Measurements from ENCODE around the gene HOXC6.

HOXC6 gene

DNA sequence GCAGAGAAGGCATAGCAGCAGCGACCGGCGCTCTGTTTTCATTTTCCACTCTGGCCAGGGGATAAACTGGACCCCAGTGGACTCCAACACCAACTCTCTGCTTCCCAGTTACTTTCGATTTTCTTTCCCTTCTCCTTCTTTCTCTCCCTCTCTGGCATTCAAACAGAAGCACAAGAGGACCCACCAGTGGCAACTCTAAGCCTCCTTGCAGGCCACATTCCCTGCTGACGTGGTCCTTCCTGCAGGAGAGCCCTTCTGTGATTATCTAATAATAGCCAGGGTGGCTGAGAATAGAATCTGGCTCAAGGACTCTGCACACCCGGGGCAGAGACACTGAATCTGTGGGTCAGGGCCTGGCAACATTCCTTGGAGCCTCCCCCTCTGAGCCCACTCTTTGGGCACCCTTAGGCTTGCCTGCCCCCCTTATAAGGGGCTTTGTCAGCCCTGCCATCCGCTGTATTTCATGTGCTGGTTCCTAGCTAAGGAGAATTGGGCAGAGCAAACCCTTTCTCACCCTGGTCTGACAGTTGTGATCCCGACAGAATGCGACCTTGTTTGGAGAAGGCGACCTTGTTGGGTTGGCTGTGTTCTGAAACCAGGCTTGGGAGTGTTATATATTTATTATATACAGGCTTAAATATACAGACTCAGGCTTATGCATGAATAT, 8.2 kb upstream of the HOXC6 start (continued):
- TF ChIP-seq ZNF837 (tag by site-specific recombination; IDR thresholded peaks at IDR 0.05) = no peak
- TF ChIP-seq, protein P1, sequence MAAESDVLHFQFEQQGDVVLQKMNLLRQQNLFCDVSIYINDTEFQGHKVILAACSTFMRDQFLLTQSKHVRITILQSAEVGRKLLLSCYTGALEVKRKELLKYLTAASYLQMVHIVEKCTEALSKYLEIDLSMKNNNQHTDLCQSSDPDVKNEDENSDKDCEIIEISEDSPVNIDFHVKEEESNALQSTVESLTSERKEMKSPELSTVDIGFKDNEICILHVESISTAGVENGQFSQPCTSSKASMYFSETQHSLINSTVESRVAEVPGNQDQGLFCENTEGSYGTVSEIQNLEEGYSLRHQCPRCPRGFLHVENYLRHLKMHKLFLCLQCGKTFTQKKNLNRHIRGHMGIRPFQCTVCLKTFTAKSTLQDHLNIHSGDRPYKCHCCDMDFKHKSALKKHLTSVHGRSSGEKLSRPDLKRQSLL (tag by site-specific recombination; IDR thresholded peaks at IDR 0.05) = 0 out of 2 replicates have a peak, but pooled peaks have one; percentile 13
- TF ChIP-seq ZNF600 (tag by site-specific recombination; IDR thresholded peaks at IDR 0.05) = peak; percentile 68
- no peak for TF ChIP-seq ZNF221 (tag by site-specific recombination; IDR thresholded peaks at IDR 0.05; ENCODE audit: borderline replicate concordance)
- TF ChIP-seq ZNF112 (tag by site-specific recombination; IDR thresholded peaks at IDR 0.05) = no peak
- no peak for TF ChIP-seq ZNF266 (tag by site-specific recombination; IDR thresholded peaks at IDR 0.05; ENCODE audit: low read depth)
- TF ChIP-seq OSR2 (tag by site-specific recombination; IDR thresholded peaks at IDR 0.05) = peak; percentile 78
- no peak for TF ChIP-seq ZNF658 (tag by site-specific recombination; IDR thresholded peaks at IDR 0.05)
- TF ChIP-seq, protein P2, sequence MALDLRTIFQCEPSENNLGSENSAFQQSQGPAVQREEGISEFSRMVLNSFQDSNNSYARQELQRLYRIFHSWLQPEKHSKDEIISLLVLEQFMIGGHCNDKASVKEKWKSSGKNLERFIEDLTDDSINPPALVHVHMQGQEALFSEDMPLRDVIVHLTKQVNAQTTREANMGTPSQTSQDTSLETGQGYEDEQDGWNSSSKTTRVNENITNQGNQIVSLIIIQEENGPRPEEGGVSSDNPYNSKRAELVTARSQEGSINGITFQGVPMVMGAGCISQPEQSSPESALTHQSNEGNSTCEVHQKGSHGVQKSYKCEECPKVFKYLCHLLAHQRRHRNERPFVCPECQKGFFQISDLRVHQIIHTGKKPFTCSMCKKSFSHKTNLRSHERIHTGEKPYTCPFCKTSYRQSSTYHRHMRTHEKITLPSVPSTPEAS (tag by site-specific recombination; IDR thresholded peaks at IDR 0.05) = no peak
- TF ChIP-seq ZNF302 (tag by site-specific recombination; IDR thresholded peaks at IDR 0.05; ENCODE audit: low read depth) = no peak
- no peak for TF ChIP-seq GLI2 (tag by site-specific recombination; IDR thresholded peaks at IDR 0.05; ENCODE audit: borderline replicate concordance, low read depth)
- TF ChIP-seq HOXD13 (CRISPR knock-in tag; IDR thresholded peaks at IDR 0.05; ENCODE audit: borderline replicate concordance) = no peak
- no peak for TF ChIP-seq ZNF157 (tag by site-specific recombination; IDR thresholded peaks at IDR 0.05)
- TF ChIP-seq ZNF121 (tag by site-specific recombination; IDR thresholded peaks at IDR 0.05) = no peak
- TF ChIP-seq ZNF404 (tag by site-specific recombination; IDR thresholded peaks at IDR 0.05) = no peak
- no peak for TF ChIP-seq ZSCAN30 (tag by site-specific recombination; IDR thresholded peaks at IDR 0.05)
- TF ChIP-seq HOXA7 (CRISPR knock-in tag; IDR thresholded peaks at IDR 0.05; ENCODE audit: borderline replicate concordance) = no peak
- TF ChIP-seq, protein P3, sequence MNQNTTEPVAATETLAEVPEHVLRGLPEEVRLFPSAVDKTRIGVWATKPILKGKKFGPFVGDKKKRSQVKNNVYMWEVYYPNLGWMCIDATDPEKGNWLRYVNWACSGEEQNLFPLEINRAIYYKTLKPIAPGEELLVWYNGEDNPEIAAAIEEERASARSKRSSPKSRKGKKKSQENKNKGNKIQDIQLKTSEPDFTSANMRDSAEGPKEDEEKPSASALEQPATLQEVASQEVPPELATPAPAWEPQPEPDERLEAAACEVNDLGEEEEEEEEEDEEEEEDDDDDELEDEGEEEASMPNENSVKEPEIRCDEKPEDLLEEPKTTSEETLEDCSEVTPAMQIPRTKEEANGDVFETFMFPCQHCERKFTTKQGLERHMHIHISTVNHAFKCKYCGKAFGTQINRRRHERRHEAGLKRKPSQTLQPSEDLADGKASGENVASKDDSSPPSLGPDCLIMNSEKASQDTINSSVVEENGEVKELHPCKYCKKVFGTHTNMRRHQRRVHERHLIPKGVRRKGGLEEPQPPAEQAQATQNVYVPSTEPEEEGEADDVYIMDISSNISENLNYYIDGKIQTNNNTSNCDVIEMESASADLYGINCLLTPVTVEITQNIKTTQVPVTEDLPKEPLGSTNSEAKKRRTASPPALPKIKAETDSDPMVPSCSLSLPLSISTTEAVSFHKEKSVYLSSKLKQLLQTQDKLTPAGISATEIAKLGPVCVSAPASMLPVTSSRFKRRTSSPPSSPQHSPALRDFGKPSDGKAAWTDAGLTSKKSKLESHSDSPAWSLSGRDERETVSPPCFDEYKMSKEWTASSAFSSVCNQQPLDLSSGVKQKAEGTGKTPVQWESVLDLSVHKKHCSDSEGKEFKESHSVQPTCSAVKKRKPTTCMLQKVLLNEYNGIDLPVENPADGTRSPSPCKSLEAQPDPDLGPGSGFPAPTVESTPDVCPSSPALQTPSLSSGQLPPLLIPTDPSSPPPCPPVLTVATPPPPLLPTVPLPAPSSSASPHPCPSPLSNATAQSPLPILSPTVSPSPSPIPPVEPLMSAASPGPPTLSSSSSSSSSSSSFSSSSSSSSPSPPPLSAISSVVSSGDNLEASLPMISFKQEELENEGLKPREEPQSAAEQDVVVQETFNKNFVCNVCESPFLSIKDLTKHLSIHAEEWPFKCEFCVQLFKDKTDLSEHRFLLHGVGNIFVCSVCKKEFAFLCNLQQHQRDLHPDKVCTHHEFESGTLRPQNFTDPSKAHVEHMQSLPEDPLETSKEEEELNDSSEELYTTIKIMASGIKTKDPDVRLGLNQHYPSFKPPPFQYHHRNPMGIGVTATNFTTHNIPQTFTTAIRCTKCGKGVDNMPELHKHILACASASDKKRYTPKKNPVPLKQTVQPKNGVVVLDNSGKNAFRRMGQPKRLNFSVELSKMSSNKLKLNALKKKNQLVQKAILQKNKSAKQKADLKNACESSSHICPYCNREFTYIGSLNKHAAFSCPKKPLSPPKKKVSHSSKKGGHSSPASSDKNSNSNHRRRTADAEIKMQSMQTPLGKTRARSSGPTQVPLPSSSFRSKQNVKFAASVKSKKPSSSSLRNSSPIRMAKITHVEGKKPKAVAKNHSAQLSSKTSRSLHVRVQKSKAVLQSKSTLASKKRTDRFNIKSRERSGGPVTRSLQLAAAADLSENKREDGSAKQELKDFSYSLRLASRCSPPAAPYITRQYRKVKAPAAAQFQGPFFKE (tag by site-specific recombination; IDR thresholded peaks at IDR 0.05; ENCODE audit: borderline replicate concordance) = no peak
- no peak for TF ChIP-seq ZNF514 (tag by site-specific recombination; IDR thresholded peaks at IDR 0.05)
- TF ChIP-seq, protein P4, sequence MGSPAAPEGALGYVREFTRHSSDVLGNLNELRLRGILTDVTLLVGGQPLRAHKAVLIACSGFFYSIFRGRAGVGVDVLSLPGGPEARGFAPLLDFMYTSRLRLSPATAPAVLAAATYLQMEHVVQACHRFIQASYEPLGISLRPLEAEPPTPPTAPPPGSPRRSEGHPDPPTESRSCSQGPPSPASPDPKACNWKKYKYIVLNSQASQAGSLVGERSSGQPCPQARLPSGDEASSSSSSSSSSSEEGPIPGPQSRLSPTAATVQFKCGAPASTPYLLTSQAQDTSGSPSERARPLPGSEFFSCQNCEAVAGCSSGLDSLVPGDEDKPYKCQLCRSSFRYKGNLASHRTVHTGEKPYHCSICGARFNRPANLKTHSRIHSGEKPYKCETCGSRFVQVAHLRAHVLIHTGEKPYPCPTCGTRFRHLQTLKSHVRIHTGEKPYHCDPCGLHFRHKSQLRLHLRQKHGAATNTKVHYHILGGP (tag by site-specific recombination; IDR thresholded peaks at IDR 0.05) = no peak
- TF ChIP-seq ZNF394 (tag by site-specific recombination; IDR thresholded peaks at IDR 0.05; ENCODE audit: borderline replicate concordance) = no peak
